ENCODE results near the gene SETD2. TPM values are rescaled to one million over a fixed set of nuclear protein-coding genes. Genes with fewer than 3 reads are reported as not detected.

SETD2 gene
- total and polyA plus RNA-seq, 2 donors (not counting 1 experiment from before 2014, with no cell fraction given), result 22.6 to 91.4 TPM

GRCh38 chr3:47005212-47006144 lies 158.4 kb downstream of the SETD2 start:
- Histone ChIP-seq H3K4me1 (ENCODE audit: control insufficient read depth in 2 of 2, insufficient read depth in 2 of 2, low read length in 2 of 2) (peaks cover 6 to 17% of the 10 kb centered on the region in 2 donors), H3K27ac (ENCODE audit: low read length in 2 of 2) (no peak overlapping the region), H3K79me2 (ENCODE audit: control insufficient read depth, insufficient read depth, low read length) (no peaks in the 10 kb centered on the region), H4K20me1 (ENCODE audit: control insufficient read depth, insufficient read depth, low read length, poor library complexity, severe bottlenecking) (no peaks in the 10 kb centered on the region), H3K9ac (ENCODE audit: low read length) (no peak overlapping the region), H3K27me3 (replicated peaks in 1 of 4; ENCODE audit: control extremely low read depth in 1 of 4, control insufficient read depth in 3 of 4, insufficient read depth in 4 of 4, low read length in 3 of 4) (no peaks in the 10 kb centered on the region), H3K4me2 (replicated peaks; ENCODE audit: low read depth, low read length, poor library complexity, severe bottlenecking) (no peak overlapping the region), H3K36me3 (replicated peaks in 1 of 2; ENCODE audit: control extremely low read depth in 1 of 2, control insufficient read depth in 1 of 2, extremely low read depth in 1 of 2, insufficient read depth in 2 of 2, low read length in 1 of 2) (peaks cover 0 to 57% of the 10 kb centered on the region in 2 experiments), H2AFZ (ENCODE audit: insufficient read depth, low read depth, low read length, poor library complexity, severe bottlenecking) (no peak overlapping the region), H3K9me3 (ENCODE audit: control extremely low read depth in 1 of 3, control insufficient read depth in 2 of 3, insufficient read depth in 1 of 3, low read length in 2 of 3) (no peaks in the 10 kb centered on the region), H3K4me3 (ENCODE audit: control extremely low read depth in 1 of 5, extremely low read depth in 1 of 5, insufficient read depth in 1 of 5, low read depth in 2 of 5, low read length in 4 of 5) (no peak overlapping the region)
- no peak for ATAC-seq (ENCODE audit: low read depth)
- 95% methylated on average over 32 of the region's 32 CpGs for WGBS (ENCODE audit: insufficient coverage)
- no peak for DNase-seq
- Mint-ChIP-seq H3K27me3 (no peaks in the 10 kb centered on the region), H3K4me1 (peaks cover 9% of the 10 kb centered on the region), H3K9me3 (ENCODE audit: insufficient read depth) (no peaks in the 10 kb centered on the region), H3K4me3 (no peak overlapping the region), H3K27ac (no peak overlapping the region)
- intact Hi-C loops (cut with micrococcal nuclease), result loop anchor here (5.0 kb wide), 1 partner anchor 313 kb away; the partner anchor contains the start of gene ALS2CL
- ChIA-PET POLR2A (no interaction called here), CTCF (interaction anchor here (0.6 kb wide), 1 partner anchor 22 kb away, joined by 3 read pairs; no protein-coding TSS in a partner anchor)
- TF ChIP-seq EZH2 (IDR thresholded peaks at IDR 0.05; ENCODE audit: borderline replicate concordance, insufficient read depth, low read depth, low read length, poor library complexity, severe bottlenecking) (no peak), CTCF (IDR thresholded peaks at IDR 0.05) (no peak)

All from B cell (primary cell).